HPDE6-E6E7 (cell line): ENCODE results near the gene UNC5C.

Experiments
- DNase-seq: peaks from one replicate; pipeline ENCODE4 v3.0.0; 2011; ENCODE audit warnings: missing footprints; ENCODE audit errors: extremely low spot score

The UNC5C gene

GRCh38 chr4:95548738-95549245, at the start of gene UNC5C:
TSS of gene UNC5C (minus strand) at chr4:95548973.
- DNase-seq = no peak

DNA sequence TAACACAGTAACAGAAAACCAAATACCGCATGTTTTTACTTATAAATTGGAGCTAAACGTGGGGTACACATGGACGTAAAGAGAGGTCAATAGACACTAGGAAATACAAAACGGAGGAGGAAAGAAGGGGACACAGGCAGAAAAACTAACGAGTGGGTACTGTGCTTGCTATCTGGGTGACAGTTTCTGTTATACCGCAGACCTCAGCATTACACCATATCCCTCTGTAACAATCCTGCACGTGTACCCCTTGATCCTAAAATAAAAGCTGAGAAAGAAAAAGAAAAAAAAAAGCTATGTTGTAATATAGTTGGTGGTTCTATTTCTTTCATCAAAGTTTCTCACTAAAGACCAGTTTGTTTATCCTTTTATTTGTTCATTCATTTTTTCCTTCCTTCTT, 47.9 kb upstream of the UNC5C start:
- DNase-seq = no peak

DNA sequence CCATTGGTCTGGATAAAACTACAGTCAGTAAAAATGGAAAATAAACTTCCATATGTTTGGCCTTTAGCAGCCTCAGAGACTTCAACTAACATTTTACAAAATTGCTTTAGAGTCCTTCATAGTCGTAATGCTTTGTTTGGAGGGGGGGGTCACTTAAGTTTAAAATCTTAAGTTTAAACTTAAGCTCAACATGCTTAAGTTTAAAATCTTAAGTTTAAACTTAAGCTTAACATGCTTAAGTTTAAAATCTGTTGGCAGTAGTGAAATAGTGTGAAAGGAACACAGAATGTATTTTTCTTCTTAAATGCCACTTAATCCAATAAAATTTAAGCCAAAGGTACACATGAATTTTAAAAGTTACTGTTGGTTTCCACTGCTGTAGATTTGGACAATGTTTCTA, 45.9 kb upstream of the UNC5C start:
- DNase-seq = no peak

DNA sequence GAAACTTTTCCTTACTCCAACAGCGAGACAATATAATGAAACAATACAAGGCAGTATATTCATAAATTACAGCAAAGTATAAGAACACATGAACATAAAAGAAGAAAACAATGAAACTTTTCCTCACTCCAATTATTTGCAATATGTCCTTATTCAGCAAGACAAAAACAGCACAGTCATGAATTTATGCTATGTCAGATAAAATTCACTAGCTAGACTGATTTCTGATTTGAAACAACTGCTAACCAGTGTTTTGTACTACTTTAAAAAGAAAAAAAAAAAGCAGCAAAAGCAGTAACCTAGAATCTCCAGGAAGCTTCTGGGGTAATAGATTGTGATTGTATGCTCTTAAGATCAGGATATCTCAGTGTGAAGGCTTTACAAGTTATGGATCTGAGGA, 45.2 kb upstream of the UNC5C start:
- no peak for DNase-seq

- no peak for DNase-seq
These were observed 42.5 kb upstream of the UNC5C start for GRCh38 chr4:95591278-95591677.

DNA sequence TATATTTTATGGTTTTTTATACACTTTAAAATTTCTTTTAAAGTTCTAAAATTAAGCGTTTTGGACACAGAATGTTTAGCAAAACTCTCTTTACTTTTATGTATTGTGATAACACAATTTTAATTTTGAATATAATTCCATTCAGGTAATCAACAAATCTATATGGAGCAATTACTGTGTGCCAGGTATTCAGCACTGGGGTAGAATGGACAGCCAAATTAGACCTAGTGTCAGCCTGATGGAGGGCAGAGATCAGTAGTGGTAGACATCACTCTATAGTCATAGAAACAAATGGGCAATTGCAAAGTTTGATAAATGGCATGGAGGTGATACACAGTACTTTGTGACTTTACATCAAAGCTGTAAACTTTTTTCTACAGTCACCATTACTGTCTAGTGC, 41.8 kb upstream of the UNC5C start:
- DNase-seq = no peak

GRCh38 chr4:95585016-95585695, 36.4 kb upstream of the UNC5C start:
- DNase-seq = peak; percentile 36

GRCh38 chr4:95580226-95580625, 31.5 kb upstream of the UNC5C start:
- DNase-seq = no peak

DNA sequence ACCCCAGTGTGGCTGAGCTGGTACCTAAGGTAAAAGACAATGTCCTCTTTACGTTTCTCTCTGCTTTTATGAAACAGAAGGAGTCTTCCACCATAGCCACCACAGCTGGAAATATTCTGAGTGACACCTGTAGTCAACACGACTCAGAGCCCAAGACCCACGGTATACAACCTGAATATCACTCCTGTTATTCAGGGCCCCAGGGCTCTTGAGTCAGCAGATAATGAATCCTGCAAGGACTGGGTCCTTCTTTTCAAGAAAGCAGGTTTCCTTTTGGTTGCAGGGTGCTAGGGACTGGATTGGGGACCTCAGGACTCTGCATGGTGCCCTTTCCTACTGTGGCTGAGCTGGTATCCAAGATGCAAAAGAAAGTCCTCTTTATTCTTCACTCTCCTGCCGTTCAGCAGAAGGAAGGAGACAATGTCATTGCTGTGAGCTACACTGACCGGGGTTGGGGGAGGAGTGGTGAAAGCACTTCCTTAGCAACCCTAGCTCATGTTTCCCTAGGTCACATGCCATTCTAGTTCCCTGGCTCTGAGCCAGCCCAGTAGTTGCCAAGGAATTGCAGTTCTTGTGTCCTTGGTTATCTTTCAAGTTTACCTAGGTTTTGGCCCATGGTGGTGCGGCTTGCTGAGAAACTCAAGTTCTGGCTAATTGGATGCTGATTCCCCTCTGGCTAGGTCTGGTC, 23.7 kb upstream of the UNC5C start:
- DNase-seq = no peak

DNA sequence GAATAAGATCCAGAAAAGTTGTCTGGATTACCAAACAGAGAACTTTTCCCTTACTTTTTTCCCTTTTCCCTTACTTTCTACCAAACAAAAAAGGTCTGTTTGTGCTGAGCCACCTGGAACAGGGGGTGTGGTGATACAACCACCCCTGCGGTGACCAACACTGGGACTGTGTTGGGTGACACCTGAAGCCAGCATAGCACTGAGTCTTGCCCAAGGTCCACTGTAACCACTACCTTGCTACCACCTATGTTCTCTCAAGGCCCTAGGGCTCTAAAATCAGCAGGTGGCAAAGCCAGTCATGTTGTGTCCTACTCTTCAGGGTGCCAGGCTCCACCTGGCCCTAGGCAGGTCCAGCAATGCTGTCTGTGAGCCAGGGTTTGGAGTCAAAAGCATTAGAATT, 22.8 kb upstream of the UNC5C start:
- DNase-seq = no peak

- DNase-seq = no peak
These were observed 15.0 kb upstream of the UNC5C start for GRCh38 chr4:95563638-95564337.

GRCh38 chr4:95560774-95561173, 12.0 kb upstream of the UNC5C start:
- DNase-seq = no peak

DNA sequence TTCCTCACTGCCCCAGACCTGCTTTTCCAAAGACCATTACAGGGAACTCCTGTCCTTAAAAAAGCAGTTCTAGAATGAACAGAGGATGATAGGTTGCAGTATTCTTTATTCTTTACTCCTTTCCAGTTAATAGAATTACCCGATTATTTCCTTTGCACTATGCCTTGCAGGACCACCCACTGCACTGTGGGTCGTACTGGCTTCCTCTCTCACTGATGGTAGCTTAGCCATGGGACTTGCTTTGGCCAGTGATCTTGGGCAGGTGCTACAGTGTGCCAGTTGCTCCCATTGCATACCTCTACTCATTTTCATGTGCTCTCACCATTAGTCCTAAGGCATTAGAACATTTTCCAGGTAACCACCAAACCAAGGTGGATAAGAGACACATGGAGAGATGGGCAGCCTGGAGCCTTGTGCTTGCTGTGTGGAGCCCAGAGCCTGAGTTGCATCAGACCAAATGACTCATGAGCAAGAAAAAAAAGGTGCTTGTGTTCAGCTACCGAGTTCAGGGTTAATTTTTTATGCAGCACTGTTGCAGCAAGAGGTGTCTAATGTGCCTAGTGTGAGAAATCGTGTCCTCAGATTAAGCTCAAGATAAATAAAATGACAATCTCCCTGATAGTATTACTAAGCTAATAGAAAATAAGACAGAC, 7.6 kb upstream of the UNC5C start:
- DNase-seq = no peak

DNA sequence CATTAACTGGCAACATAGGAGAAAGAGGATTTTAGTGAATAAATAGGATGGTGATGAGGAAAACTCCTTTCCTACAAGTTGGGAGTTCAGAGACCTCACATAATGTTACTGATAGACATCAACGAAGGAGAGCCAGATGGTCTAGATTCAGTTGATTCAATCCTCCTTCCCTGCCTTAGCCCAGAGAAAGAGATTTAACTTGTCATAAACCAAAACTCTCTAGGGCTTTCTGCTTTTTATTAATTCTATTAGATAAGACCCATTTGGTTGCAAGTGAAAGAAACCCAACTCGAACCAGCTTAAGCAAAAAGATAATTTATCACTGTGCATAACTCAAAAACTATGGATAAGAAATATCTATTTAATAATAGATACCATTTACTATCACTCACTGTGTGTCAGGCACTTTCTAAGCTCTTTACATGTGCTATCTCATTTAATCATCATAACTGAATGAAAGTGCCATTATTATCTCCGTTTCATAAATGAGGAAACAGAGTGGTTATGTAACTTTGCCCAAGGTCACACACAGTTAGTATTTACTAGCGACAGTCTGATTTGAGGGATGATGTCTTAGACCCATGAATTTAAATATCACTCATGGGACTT, 4.3 kb upstream of the UNC5C start:
- no peak for DNase-seq

DNA sequence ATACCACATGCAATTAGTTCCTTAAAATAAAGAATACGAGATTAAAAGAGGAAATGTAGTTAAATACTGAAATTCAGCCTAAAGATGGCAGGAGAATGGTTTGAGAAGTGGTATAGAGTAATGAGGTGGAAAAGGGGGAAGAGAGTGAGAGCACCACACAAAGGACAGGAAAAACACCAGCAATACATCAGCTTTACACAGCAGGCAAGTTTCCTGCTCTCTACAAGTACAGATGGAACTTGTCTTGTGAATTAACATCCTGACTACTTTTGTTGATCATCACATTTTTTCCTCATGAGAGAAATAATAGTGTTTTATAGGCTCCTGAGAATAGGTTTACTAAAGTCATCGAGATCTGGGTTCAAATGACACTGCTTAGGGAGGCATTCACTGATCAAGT, 2.9 kb upstream of the UNC5C start:
- no peak for DNase-seq

- no peak for DNase-seq
These were observed 1.6 kb upstream of the UNC5C start for GRCh38 chr4:95550115-95550987.

DNA sequence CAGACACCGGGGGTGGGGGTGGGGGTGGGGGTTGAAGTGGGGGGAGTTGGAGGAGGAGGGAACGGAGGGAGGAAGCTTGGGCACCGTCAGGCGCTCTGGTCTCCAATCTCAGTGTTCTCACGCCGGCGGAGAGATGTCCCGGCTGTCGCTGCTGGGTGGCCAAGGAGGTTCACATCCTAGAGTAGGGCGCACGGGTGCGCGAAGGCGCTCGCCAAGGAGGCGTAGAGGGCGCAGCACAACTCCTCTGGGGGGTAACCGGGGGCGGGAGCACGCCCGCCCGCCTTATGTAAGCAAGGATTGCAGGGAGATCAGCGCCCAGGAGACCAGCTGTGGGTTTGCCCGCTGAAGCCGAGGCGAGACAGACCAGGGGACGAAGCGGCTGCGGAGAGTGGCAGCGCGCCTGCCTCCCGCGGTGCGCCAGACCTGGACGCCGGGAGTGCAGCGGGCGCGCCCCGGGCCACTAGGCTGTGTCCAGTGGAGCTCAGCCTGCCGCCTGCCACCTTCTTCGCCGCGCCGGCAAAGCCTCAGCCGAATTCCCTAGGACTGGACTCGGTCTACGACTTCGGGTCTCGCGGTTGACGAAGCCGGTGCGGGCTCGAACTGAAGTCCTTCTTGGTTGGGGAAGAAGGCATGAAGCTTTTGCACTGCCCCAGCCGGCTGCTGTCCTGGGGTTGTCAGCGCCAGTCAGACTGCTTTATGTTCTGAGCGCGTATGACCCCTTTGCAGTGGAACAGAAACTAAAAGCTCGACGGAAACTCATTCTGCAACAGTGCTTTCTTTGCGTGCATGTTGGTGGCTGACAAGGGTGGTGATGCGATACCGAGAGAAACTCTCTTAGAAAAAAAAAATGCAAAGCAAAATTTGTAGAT, 707 bp upstream of the UNC5C start:
- no peak for DNase-seq

DNA sequence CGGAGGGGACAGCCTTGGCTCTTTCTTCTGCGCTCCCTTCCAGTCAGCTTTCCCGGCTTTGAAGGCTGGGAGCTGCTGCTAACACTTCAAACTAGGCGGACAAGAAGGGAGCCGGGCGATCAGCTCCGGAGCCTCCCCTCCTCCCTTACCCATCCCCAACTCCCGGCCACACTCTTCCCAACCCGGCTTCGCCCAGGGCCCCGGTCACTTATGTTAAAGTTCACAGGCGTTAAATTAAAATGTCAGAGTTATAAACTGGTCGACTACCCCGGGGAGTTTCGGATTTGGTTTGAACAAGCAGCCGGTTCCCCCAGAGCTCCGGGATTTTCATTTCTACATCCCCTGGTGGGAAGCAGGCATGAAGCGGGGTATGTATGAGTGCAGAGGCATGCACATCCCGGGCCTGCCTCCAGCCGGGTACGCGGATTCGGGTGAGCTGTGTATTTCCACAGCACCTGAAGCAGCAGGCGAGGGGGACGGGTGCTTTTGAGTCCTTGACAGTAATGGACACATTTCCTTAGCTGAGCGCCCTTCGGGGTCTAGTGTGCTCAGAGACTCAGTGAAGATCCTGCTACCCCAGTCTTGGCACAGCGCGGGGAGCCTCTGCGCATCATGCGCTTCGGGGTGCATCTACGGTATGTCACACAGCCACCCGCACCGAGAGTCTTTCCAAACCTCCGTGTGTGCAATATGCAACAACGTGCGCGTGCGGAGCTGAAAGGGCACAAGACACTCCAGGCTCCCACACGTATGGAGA, 880 bp downstream of the UNC5C start:
- no peak for DNase-seq
